Parathyroid adenoma (tissue), 2 donors: ENCODE measurements around the gene CADM2.
"Not testable (repeated sequence)": the region's sequence is repeated elsewhere in the genome, so short reads cannot be mapped to it uniquely, and the experiment has no call there.

ENCODE experiments used
- H2AFZ ChIP-seq: fragments of 300-600 bp; sonication (generic); one replicate; pipeline ENCODE4 v1.7.0; 2017; ENCODE audit warnings: antibody characterized with exemption, mild to moderate bottlenecking
- H3K27ac ChIP-seq: fragments of 300-600 bp; sonication (generic); one replicate; pipeline ENCODE4 v1.7.0; 2017
- H3K27me3 ChIP-seq: fragments of 300-600 bp; sonication (generic); one replicate; pipeline ENCODE4 v1.7.0; 2017; ENCODE audit warnings: low read length; ENCODE audit not compliant: control insufficient read depth, insufficient read depth
- H3K36me3 ChIP-seq: fragments of 300-600 bp; sonication (generic); one replicate; pipeline ENCODE4 v1.7.0; 2017; ENCODE audit warnings: low read length; ENCODE audit not compliant: control insufficient read depth, insufficient read depth
- H3K4me1 ChIP-seq: fragments of 300-600 bp; sonication (generic); one replicate; pipeline ENCODE4 v1.7.0; 2017; ENCODE audit warnings: control low read depth
- H3K4me2 ChIP-seq: fragments of 300-600 bp; sonication (generic); one replicate; pipeline ENCODE4 v1.7.0; 2017; ENCODE audit warnings: low read length
- H3K4me3 ChIP-seq: fragments of 300-600 bp; sonication (generic); one replicate; pipeline ENCODE4 v1.7.0; 2017; ENCODE audit warnings: low read depth, low read length
- H3K79me2 ChIP-seq: fragments of 300-600 bp; sonication (generic); one replicate; pipeline ENCODE4 v1.7.0; 2017; ENCODE audit warnings: control low read depth
- H3K9ac ChIP-seq: fragments of 300-600 bp; sonication (generic); one replicate; pipeline ENCODE4 v1.7.0; 2017; ENCODE audit warnings: mild to moderate bottlenecking
- H3K9me3 ChIP-seq: fragments of 300-600 bp; sonication (generic); one replicate; pipeline ENCODE4 v1.7.0; 2017; ENCODE audit warnings: low read length; ENCODE audit not compliant: control insufficient read depth
- TF ChIP-seq, protein P1 (sequence below): fragments of 300-600 bp; sonication (generic); IDR thresholded peaks from one replicate; pipeline ENCODE4 v1.7.0; 2017; ENCODE audit warnings: antibody characterized with exemption, mild to moderate bottlenecking
- donor health status: primary hyperparathyroidism.

Gene CADM2

DNA sequence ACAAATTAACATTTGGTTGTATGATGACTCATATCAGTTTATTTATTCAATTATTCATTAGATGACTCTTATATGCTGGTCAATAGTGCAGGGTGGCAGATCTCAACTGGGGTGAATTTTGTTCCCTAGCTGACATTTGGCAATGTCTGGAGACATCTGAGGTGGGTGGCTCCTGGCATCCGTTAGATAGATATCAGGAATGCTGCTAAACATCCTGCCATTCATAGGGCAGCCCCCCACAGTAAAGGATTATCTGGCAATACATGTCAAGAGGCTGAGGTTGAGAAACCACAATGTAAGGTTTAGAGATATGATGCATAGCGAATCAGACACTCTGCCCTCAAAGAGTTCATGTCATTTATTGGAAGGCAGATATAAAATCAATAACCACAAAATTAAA, 719.9 kb downstream of the CADM2 start:
- TF ChIP-seq, protein P1, sequence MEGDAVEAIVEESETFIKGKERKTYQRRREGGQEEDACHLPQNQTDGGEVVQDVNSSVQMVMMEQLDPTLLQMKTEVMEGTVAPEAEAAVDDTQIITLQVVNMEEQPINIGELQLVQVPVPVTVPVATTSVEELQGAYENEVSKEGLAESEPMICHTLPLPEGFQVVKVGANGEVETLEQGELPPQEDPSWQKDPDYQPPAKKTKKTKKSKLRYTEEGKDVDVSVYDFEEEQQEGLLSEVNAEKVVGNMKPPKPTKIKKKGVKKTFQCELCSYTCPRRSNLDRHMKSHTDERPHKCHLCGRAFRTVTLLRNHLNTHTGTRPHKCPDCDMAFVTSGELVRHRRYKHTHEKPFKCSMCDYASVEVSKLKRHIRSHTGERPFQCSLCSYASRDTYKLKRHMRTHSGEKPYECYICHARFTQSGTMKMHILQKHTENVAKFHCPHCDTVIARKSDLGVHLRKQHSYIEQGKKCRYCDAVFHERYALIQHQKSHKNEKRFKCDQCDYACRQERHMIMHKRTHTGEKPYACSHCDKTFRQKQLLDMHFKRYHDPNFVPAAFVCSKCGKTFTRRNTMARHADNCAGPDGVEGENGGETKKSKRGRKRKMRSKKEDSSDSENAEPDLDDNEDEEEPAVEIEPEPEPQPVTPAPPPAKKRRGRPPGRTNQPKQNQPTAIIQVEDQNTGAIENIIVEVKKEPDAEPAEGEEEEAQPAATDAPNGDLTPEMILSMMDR: no peak
- H3K27me3 ChIP-seq: no peaks in the 10 kb centered on the region

DNA sequence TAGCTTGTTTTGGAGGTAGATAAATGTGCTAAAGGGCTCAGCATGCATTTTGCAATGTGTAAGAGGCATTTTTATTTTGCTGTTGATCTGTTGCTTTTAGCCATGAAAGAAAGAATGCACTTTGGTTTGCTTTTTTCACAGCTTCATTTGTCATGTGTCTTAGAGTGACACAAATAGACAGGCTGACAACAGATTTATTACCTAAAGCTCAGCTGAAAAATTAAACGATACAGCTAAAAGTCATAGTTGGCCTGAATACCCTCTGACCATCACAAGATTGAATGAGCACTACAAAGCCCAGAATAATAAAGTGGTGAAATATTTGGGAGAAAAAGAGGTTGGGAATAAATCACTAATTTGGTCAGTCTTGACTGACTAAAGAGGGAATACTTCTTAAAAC, 723.1 kb downstream of the CADM2 start:
- Histone ChIP-seq H3K9me3 (no peaks in the 10 kb centered on the region), H3K79me2 (no peaks in the 10 kb centered on the region), H3K4me2 (no peak overlapping the region), H3K4me3 (no peak overlapping the region), H3K27me3 (no peaks in the 10 kb centered on the region), H3K27ac (no peak overlapping the region), H2AFZ (no peak overlapping the region), H3K36me3 (no peaks in the 10 kb centered on the region), H3K4me1 (no peaks in the 10 kb centered on the region), H3K9ac (no peak overlapping the region)
- TF ChIP-seq, protein P1: no peak

More for the DNA sequence above, 719.9 kb downstream of the CADM2 start:
- no peaks in the 10 kb centered on the region for H3K9me3 ChIP-seq
- H3K27ac ChIP-seq: no peak overlapping the region
- H3K79me2 ChIP-seq: no peaks in the 10 kb centered on the region
- no peak overlapping the region for H3K4me3 ChIP-seq
- no peak overlapping the region for H2AFZ ChIP-seq
- H3K4me2 ChIP-seq: no peak overlapping the region
- H3K4me1 ChIP-seq: no peaks in the 10 kb centered on the region
- H3K36me3 ChIP-seq: no peaks in the 10 kb centered on the region
- H3K9ac ChIP-seq: no peak overlapping the region

DNA sequence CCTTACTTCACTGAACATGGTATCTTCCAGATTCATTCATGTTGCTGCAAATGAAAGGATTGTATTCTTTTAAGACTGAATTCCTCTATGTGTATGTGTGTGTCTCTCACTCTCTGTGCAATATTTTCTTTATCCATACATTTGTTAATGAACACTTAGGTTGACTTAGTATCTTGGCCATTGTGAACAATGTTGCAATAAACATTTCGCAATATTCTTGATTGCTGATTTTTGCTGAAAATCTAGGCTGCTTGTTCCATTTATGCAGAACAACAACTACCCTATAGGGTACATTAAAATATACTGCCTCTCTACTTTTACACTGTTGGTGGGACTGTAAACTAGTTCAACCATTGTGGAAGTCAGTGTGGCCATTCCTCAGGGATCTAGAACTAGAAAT, 732.4 kb downstream of the CADM2 start:
- no peaks in the 10 kb centered on the region for H3K27me3 ChIP-seq
- no peak overlapping the region for H3K9ac ChIP-seq
- H3K4me3 ChIP-seq: no peak overlapping the region
- no peaks in the 10 kb centered on the region for H3K79me2 ChIP-seq
- H3K9me3 ChIP-seq: no peaks in the 10 kb centered on the region
- TF ChIP-seq, protein P1: no peak
- H3K4me1 ChIP-seq: no peaks in the 10 kb centered on the region
- H2AFZ ChIP-seq: no peak overlapping the region
- no peaks in the 10 kb centered on the region for H3K36me3 ChIP-seq
- no peak overlapping the region for H3K27ac ChIP-seq
- no peak overlapping the region for H3K4me2 ChIP-seq

DNA sequence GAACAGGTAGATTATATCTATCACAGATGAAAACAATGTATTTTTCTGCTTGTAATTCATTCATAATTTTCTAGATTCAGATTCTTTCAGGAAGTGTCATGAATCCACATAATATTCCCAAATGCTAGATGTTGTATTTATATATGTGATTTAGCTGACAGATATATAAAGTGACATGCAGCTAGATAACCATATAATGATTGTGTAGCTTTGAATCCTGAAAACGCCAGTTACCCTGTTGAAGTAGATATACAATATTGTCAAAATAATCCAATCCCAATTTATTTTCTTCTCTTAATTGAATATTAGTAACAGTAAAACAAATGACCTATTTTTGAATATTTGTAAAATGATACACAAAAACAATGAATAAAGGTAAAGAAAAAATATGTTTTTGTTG, 738.4 kb downstream of the CADM2 start:
- Histone ChIP-seq H3K9ac (no peak overlapping the region), H3K79me2 (no peaks in the 10 kb centered on the region), H3K27ac (no peak overlapping the region), H3K36me3 (no peaks in the 10 kb centered on the region), H2AFZ (no peak overlapping the region), H3K4me1 (no peaks in the 10 kb centered on the region), H3K4me2 (no peak overlapping the region), H3K4me3 (no peak overlapping the region), H3K9me3 (no peaks in the 10 kb centered on the region), H3K27me3 (no peaks in the 10 kb centered on the region)
- TF ChIP-seq, protein P1: no peak

DNA sequence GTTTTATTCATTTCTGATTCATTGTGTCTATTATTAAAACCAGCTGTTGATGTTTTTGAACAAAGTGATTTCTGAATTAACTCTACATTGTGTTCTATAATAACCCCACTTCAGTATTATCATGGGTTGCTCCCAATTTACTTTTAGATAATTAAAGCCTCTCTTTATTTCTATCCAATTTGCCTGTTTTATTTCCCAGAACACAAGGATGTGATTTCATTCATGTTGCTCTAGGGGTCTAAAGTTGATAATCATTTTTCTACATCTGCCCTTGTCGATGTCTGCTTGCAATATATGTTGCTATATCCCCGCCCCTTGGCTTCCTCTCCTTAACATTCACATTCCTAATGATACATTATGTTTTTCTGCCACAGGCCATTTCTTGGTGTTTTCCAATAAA, 747.3 kb downstream of the CADM2 start:
- Histone ChIP-seq H2AFZ (no peak overlapping the region), H3K9ac (no peak overlapping the region), H3K27me3 (no peaks in the 10 kb centered on the region), H3K79me2 (no peaks in the 10 kb centered on the region), H3K36me3 (no peaks in the 10 kb centered on the region), H3K4me2 (no peak overlapping the region), H3K4me1 (no peaks in the 10 kb centered on the region), H3K4me3 (no peak overlapping the region), H3K27ac (no peak overlapping the region), H3K9me3 (no peaks in the 10 kb centered on the region)
- TF ChIP-seq, protein P1: no peak

DNA sequence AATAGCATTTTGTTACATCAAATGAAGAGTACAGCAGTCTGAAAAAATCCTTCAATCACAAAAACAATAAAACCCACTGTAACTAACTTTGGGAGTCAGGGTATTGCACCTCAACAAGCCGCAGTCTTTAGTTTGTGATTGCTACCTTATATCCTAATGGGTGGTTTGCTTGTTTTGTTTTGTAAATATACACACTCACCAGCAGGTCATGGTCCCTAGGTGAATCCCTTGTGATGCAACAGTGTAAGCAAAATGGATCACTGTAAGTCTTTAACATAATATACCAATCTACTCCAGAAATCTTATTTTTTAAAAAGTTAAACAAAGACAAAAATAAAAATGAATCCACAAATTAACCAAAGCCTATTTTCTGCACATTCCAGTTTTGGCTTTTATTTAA, 749.5 kb downstream of the CADM2 start:
- H3K79me2 ChIP-seq, H3K9ac ChIP-seq, H3K4me3 ChIP-seq, H3K4me1 ChIP-seq, H3K9me3 ChIP-seq, H3K27ac ChIP-seq, H3K36me3 ChIP-seq, H3K4me2 ChIP-seq, H3K27me3 ChIP-seq, H2AFZ ChIP-seq: not testable (repeated sequence)
